H9 (cell line): ENCODE results near the gene GLT8D1. TPM values are rescaled to one million over a fixed set of nuclear protein-coding genes. Genes with fewer than 3 reads are reported as not detected.

ENCODE experiments used
- DNase-seq: peaks from one replicate; pipeline ENCODE4 v3.0.0-alpha.2; 2017
- H2AFZ ChIP-seq: one replicate; pipeline ENCODE4 v1.6.1; 2013; ENCODE audit warnings: mild to moderate bottlenecking, low read length, control low read depth, moderate library complexity
- H2AK5ac ChIP-seq: 2 replicates; pipeline ENCODE4 v1.6.1; 2013; ENCODE audit warnings: low read length, control low read depth, mixed read lengths; ENCODE audit not compliant: insufficient read length
- H2BK120ac ChIP-seq: one replicate; pipeline ENCODE4 v1.6.1; 2013; ENCODE audit warnings: low read depth, mild to moderate bottlenecking, low read length, control low read depth, inconsistent platforms; ENCODE audit not compliant: poor library complexity, severe bottlenecking
- H2BK12ac ChIP-seq: 2 replicates; pipeline ENCODE4 v1.6.1; 2013; ENCODE audit warnings: low read length, control low read depth, mixed read lengths, low read depth; ENCODE audit not compliant: insufficient read length
- H2BK15ac ChIP-seq: 2 replicates; pipeline ENCODE4 v1.6.1; 2013; ENCODE audit warnings: low read depth, low read length, control low read depth
- H2BK20ac ChIP-seq: one replicate; pipeline ENCODE4 v1.6.1; 2013; ENCODE audit warnings: low read depth, mild to moderate bottlenecking, low read length, control low read depth, inconsistent platforms; ENCODE audit not compliant: poor library complexity, severe bottlenecking
- H2BK5ac ChIP-seq: 2 replicates; pipeline ENCODE4 v1.6.1; 2013; ENCODE audit warnings: low read length, control low read depth, mixed read lengths; ENCODE audit not compliant: insufficient read length
- H3K14ac ChIP-seq: 2 replicates; pipeline ENCODE4 v1.6.1; 2013; ENCODE audit warnings: low read length, control low read depth; ENCODE audit not compliant: insufficient read depth
- H3K18ac ChIP-seq: 2 replicates; pipeline ENCODE4 v1.6.1; 2013; ENCODE audit warnings: low read depth, mild to moderate bottlenecking, mixed read lengths, low read length, control low read depth; ENCODE audit not compliant: insufficient read length
- H3K23ac ChIP-seq: 2 replicates; pipeline ENCODE4 v1.6.1; 2013; ENCODE audit warnings: low read length, control low read depth, mixed read lengths, low read depth; ENCODE audit not compliant: insufficient read length
- H3K23me2 ChIP-seq: 2 replicates; pipeline ENCODE4 v1.6.1; 2013; ENCODE audit warnings: low read depth, mild to moderate bottlenecking, mixed read lengths, low read length, control low read depth; ENCODE audit not compliant: insufficient read length, poor library complexity, severe bottlenecking
- H3K27ac ChIP-seq: 2 replicates; pipeline ENCODE4 v1.5.1; 2013; ENCODE audit warnings: low read length, control low read depth, mixed read lengths, low read depth; ENCODE audit not compliant: insufficient read length
- H3K27me3 ChIP-seq: 2 replicates; pipeline ENCODE4 v1.6.1; 2013; ENCODE audit warnings: low read length, control low read depth, inconsistent platforms; ENCODE audit not compliant: insufficient read depth
- H3K4ac ChIP-seq: 2 replicates; pipeline ENCODE4 v1.6.1; 2013; ENCODE audit warnings: low read depth, mild to moderate bottlenecking, control low read depth, inconsistent platforms, low read length, moderate library complexity
- H3K4me1 ChIP-seq: 2 replicates; pipeline ENCODE4 v1.6.1; 2013; ENCODE audit warnings: low read length, control low read depth, inconsistent platforms; ENCODE audit not compliant: insufficient read depth
- H3K4me2 ChIP-seq: 2 replicates; pipeline ENCODE4 v1.6.1; 2013; ENCODE audit warnings: low read length, control low read depth, mixed read lengths; ENCODE audit not compliant: insufficient read length, insufficient read depth
- H3K56ac ChIP-seq: 2 replicates; pipeline ENCODE4 v1.6.1; 2013; ENCODE audit warnings: low read depth, mild to moderate bottlenecking, mixed read lengths, low read length, control low read depth; ENCODE audit not compliant: insufficient read length
- H3K79me1 ChIP-seq: 2 replicates; pipeline ENCODE4 v1.6.1; 2013; ENCODE audit warnings: low read depth, mild to moderate bottlenecking, moderate library complexity, low read length, control low read depth, inconsistent platforms; ENCODE audit not compliant: insufficient read depth, poor library complexity, severe bottlenecking
- H3K79me2 ChIP-seq: 2 replicates; pipeline ENCODE4 v1.6.1; 2013; ENCODE audit warnings: low read length, control low read depth, inconsistent platforms; ENCODE audit not compliant: insufficient read depth
- H3K9ac ChIP-seq: 2 replicates; pipeline ENCODE4 v1.6.1; 2013; ENCODE audit warnings: low read length, control low read depth, mixed read lengths; ENCODE audit not compliant: insufficient read length; ENCODE audit errors: extremely low read depth
- H3K9me3 ChIP-seq: one replicate; pipeline ENCODE4 v1.6.1; 2013; ENCODE audit warnings: low read depth, low read length, inconsistent platforms; ENCODE audit not compliant: control insufficient read depth
- H3T11ph ChIP-seq: one replicate; pipeline ENCODE4 v1.6.1; 2013; ENCODE audit warnings: mild to moderate bottlenecking, low read length, control low read depth, inconsistent platforms
- H4K20me1 ChIP-seq: one replicate; pipeline ENCODE4 v1.6.1; 2013; ENCODE audit not compliant: control insufficient read depth, insufficient read length, insufficient read depth
- H4K5ac ChIP-seq: 2 replicates; pipeline ENCODE4 v1.6.1; 2013; ENCODE audit warnings: low read depth, mild to moderate bottlenecking, mixed read lengths, low read length, control low read depth; ENCODE audit not compliant: insufficient read length
- H4K8ac ChIP-seq: replicated peaks from 2 replicates; pipeline ENCODE4 v1.6.1; 2013; ENCODE audit warnings: low read length, control low read depth, mixed read lengths, low read depth; ENCODE audit not compliant: insufficient read length
- H4K91ac ChIP-seq: 2 replicates; pipeline ENCODE4 v1.6.1; 2013; ENCODE audit warnings: low read depth, mild to moderate bottlenecking, moderate library complexity, mixed read lengths, low read length, control low read depth; ENCODE audit not compliant: insufficient read length
- H3K27ac Mint-ChIP-seq, 3 experiments: 2 replicates in 2 of 3; 3 replicates in 1 of 3; pipeline ENCODE4 v1.8.0; 2020 to 2021; ENCODE audit warnings: mixed read lengths in 3 of 3, mild to moderate bottlenecking in 1 of 3, moderate library complexity in 1 of 3
- H3K27me3 Mint-ChIP-seq: 2 replicates; pipeline ENCODE4 v1.8.0; 2021; ENCODE audit warnings: low read depth, mild to moderate bottlenecking, moderate library complexity, mixed read lengths
- H3K36me3 Mint-ChIP-seq, 3 experiments: 2 replicates in 2 of 3; 3 replicates in 1 of 3; pipeline ENCODE4 v1.8.0; 2020 to 2021; ENCODE audit warnings: low read depth in 3 of 3, mixed read lengths in 3 of 3; ENCODE audit not compliant: insufficient read depth in 1 of 3
- H3K4me1 Mint-ChIP-seq, 2 experiments: 2 replicates each; pipeline ENCODE4 v1.8.0; 2020; ENCODE audit warnings: mixed read lengths in 2 of 2
- H3K4me3 Mint-ChIP-seq, 2 experiments: 2 replicates in 1 of 2; 3 replicates in 1 of 2; pipeline ENCODE4 v1.8.0; 2020 to 2021; ENCODE audit warnings: mild to moderate bottlenecking in 2 of 2, mixed read lengths in 2 of 2, moderate library complexity in 1 of 2
- H3K9me3 Mint-ChIP-seq, 2 experiments: 2 replicates in 1 of 2; 3 replicates in 1 of 2; pipeline ENCODE4 v1.8.0; 2020; ENCODE audit warnings: mild to moderate bottlenecking in 2 of 2, mixed read lengths in 2 of 2, moderate library complexity in 1 of 2
- WGBS: extraction: QIAGEN DNeasy Blood & Tissue Kit; methylation state at CpG from one replicate; pipeline ENCODE4 v1.1.7; 2013; ENCODE audit warnings: missing lambda C conversion rate, low lambda C conversion rate, mixed read lengths; ENCODE audit not compliant: insufficient read length; ENCODE audit errors: extremely low coverage; 5-methylcytosine and 5-hydroxymethylcytosine counted together
- total RNA-seq: library from RNA; stranded (reverse); gene quantifications from 2 replicates; pipeline ENCODE4 v1.2.1, GENCODE V29; 2021
- TF ChIP-seq, protein P1 (sequence below): fragments of 200-600 bp; sonication (generic); conservative IDR thresholded peaks from 3 replicates; pipeline ENCODE4 v1.8.0; 2021; ENCODE audit warnings: antibody characterized with exemption, mild to moderate bottlenecking

Gene GLT8D1
- total RNA-seq, 1 experiment from 2014 or later: 39.3 TPM

DNA sequence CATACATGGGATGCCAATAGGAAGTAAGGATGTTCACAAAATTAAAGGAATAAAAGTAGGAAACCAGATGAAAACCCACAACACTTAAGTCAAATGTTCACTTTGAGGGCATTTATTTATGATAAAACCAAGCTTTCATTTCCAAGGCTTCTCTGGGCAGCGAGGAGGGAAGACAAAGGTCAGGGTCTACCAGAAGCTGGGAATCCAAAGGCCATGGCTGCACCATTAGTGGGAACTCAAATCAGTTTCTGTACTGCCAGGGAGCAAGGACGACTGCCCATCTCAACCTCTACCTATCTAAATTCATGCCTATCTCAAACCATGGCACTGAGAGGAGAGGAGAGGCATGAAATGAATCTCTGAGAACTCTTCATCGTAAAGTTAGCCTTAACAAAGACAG is 42.5 kb downstream of the GLT8D1 start:
- no peak overlapping the region for H2AK5ac ChIP-seq
- TF ChIP-seq, protein P1, sequence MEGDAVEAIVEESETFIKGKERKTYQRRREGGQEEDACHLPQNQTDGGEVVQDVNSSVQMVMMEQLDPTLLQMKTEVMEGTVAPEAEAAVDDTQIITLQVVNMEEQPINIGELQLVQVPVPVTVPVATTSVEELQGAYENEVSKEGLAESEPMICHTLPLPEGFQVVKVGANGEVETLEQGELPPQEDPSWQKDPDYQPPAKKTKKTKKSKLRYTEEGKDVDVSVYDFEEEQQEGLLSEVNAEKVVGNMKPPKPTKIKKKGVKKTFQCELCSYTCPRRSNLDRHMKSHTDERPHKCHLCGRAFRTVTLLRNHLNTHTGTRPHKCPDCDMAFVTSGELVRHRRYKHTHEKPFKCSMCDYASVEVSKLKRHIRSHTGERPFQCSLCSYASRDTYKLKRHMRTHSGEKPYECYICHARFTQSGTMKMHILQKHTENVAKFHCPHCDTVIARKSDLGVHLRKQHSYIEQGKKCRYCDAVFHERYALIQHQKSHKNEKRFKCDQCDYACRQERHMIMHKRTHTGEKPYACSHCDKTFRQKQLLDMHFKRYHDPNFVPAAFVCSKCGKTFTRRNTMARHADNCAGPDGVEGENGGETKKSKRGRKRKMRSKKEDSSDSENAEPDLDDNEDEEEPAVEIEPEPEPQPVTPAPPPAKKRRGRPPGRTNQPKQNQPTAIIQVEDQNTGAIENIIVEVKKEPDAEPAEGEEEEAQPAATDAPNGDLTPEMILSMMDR: no peak
- H3K14ac ChIP-seq: no peak overlapping the region
- H2BK15ac ChIP-seq: no peak overlapping the region
- no peak for DNase-seq
- no peaks in the 10 kb centered on the region for H4K20me1 ChIP-seq
- Mint-ChIP-seq H3K36me3 (peaks cover 25 to 64% (median 63%) of the 10 kb centered on the region in 3 experiments; a peak in 6 of 7 replicates), H3K4me3 (no peak overlapping the region), H3K27ac (no peak overlapping the region; a peak in 1 of 7 replicates), H3K27me3 (no peaks in the 10 kb centered on the region), H3K4me1 (no peaks in the 10 kb centered on the region), H3K9me3 (no peaks in the 10 kb centered on the region)
- H2BK20ac ChIP-seq: no peak overlapping the region
- H3K27ac ChIP-seq: no peak overlapping the region
- no CpG with 5 or more reads among the region's 3 CpGs for WGBS
- no peaks in the 10 kb centered on the region for H3K79me2 ChIP-seq
- H3K9me3 ChIP-seq: no peaks in the 10 kb centered on the region
- no peak overlapping the region for H2BK5ac ChIP-seq
- no peak overlapping the region for H2AFZ ChIP-seq
- no peaks in the 10 kb centered on the region for H3K23me2 ChIP-seq
- H3K23ac ChIP-seq: no peak overlapping the region
- no peaks in the 10 kb centered on the region for H3K79me1 ChIP-seq
- H4K91ac ChIP-seq: no peak overlapping the region
- H2BK120ac ChIP-seq: no peak overlapping the region
- no peaks in the 10 kb centered on the region for H3K27me3 ChIP-seq
- no peak overlapping the region for H3K18ac ChIP-seq
- H3K4me2 ChIP-seq: no peak overlapping the region
- no peak overlapping the region for H2BK12ac ChIP-seq
- no peak overlapping the region for H3T11ph ChIP-seq
- no peak overlapping the region for H3K9ac ChIP-seq
- no peaks in the 10 kb centered on the region for H3K4me1 ChIP-seq
- H4K8ac ChIP-seq: no peak overlapping the region
- H3K56ac ChIP-seq: no peak overlapping the region
- H3K4ac ChIP-seq: no peak overlapping the region
- no peak overlapping the region for H4K5ac ChIP-seq
